ENCODE measurements around the gene FFAR2. TPM values are rescaled to one million over a fixed set of nuclear protein-coding genes. Genes with fewer than 3 reads are reported as not detected.
"Not testable (repeated sequence)": the region's sequence is repeated elsewhere in the genome, so short reads cannot be mapped to it uniquely, and the experiment has no call there.

The FFAR2 gene
- total RNA-seq, 1 experiment from 2014 or later: not detected

- no peak overlapping the region for H3K27ac Mint-ChIP-seq (ENCODE audit: unreplicated experiment)
- ChIA-PET POLR2A (interaction anchor here (0.6 kb wide), 1 partner anchor 153 kb away, joined by 3 read pairs; no protein-coding TSS in a partner anchor), CTCF (no interaction called here)
- Histone ChIP-seq H3K27me3 (replicated peaks; ENCODE audit: control insufficient read depth, insufficient read depth, low read length) (no peaks in the 10 kb centered on the region), H3K36me3 (ENCODE audit: control insufficient read depth, insufficient read depth, low read length) (no peaks in the 10 kb centered on the region), H3K9me3 (no peaks in the 10 kb centered on the region), H3K4me1 (peaks cover 23% of the 10 kb centered on the region), H3K4me3 (ENCODE audit: low read depth, low read length) (no peak overlapping the region)
- H3K4me1 Mint-ChIP-seq (ENCODE audit: low read depth, unreplicated experiment): peaks cover 10% of the 10 kb centered on the region
- TF ChIP-seq CTCF (IDR thresholded peaks at IDR 0.05; ENCODE audit: insufficient read depth in 1 of 2, low read depth in 1 of 2, low read length in 1 of 2, severe bottlenecking in 1 of 2, unreplicated experiment in 1 of 2): no peak
- no peaks in the 10 kb centered on the region for H3K36me3 Mint-ChIP-seq (ENCODE audit: insufficient read depth, unreplicated experiment)
- intact Hi-C loops (cut with micrococcal nuclease; ENCODE audit: unreplicated experiment): no loop called here
- H3K27me3 Mint-ChIP-seq (ENCODE audit: insufficient read depth, unreplicated experiment): no peaks in the 10 kb centered on the region
- H3K4me3 Mint-ChIP-seq (ENCODE audit: unreplicated experiment): no peak overlapping the region
- BruUV-seq (replicated peaks): no TSS peak
- DNase-seq: no peak
- no peaks in the 10 kb centered on the region for H3K9me3 Mint-ChIP-seq (ENCODE audit: unreplicated experiment)
Measured at GRCh38 chr19:35460608-35461007, 12.6 kb downstream of the FFAR2 start.

- ChIA-PET POLR2A (interaction anchor here (0.6 kb wide), 1 partner anchor 153 kb away, joined by 3 read pairs; no protein-coding TSS in a partner anchor), CTCF (no interaction called here)
- TF ChIP-seq CTCF (IDR thresholded peaks at IDR 0.05; ENCODE audit: insufficient read depth in 1 of 2, low read depth in 1 of 2, low read length in 1 of 2, severe bottlenecking in 1 of 2, unreplicated experiment in 1 of 2): no peak
- Mint-ChIP-seq H3K36me3 (ENCODE audit: insufficient read depth, unreplicated experiment) (no peaks in the 10 kb centered on the region), H3K27ac (ENCODE audit: unreplicated experiment) (no peak overlapping the region), H3K4me3 (ENCODE audit: unreplicated experiment) (no peak overlapping the region), H3K27me3 (ENCODE audit: insufficient read depth, unreplicated experiment) (no peaks in the 10 kb centered on the region), H3K4me1 (ENCODE audit: low read depth, unreplicated experiment) (peaks cover 10% of the 10 kb centered on the region), H3K9me3 (ENCODE audit: unreplicated experiment) (no peaks in the 10 kb centered on the region)
- no peaks in the 10 kb centered on the region for H3K9me3 ChIP-seq
- H3K36me3 ChIP-seq (ENCODE audit: control insufficient read depth, insufficient read depth, low read length): no peaks in the 10 kb centered on the region
- DNase-seq: no peak
- H3K27me3 ChIP-seq (replicated peaks; ENCODE audit: control insufficient read depth, insufficient read depth, low read length): no peaks in the 10 kb centered on the region
- BruUV-seq (replicated peaks): no TSS peak
- H3K4me3 ChIP-seq (ENCODE audit: low read depth, low read length): no peak overlapping the region
- peaks cover 23% of the 10 kb centered on the region for H3K4me1 ChIP-seq
- intact Hi-C loops (cut with micrococcal nuclease; ENCODE audit: unreplicated experiment): no loop called here
Measured at GRCh38 chr19:35461060-35461459, 13.0 kb downstream of the FFAR2 start.

- H3K4me1 Mint-ChIP-seq (ENCODE audit: low read depth, unreplicated experiment); POLR2A ChIA-PET; intact Hi-C loops (cut with micrococcal nuclease; ENCODE audit: unreplicated experiment); H3K4me3 ChIP-seq (ENCODE audit: low read depth, low read length); H3K4me3 Mint-ChIP-seq (ENCODE audit: unreplicated experiment); H3K9me3 ChIP-seq; H3K27me3 ChIP-seq (replicated peaks; ENCODE audit: control insufficient read depth, insufficient read depth, low read length); H3K36me3 ChIP-seq (ENCODE audit: control insufficient read depth, insufficient read depth, low read length); H3K27me3 Mint-ChIP-seq (ENCODE audit: insufficient read depth, unreplicated experiment); H3K27ac Mint-ChIP-seq (ENCODE audit: unreplicated experiment); BruUV-seq (replicated peaks); CTCF ChIA-PET; H3K9me3 Mint-ChIP-seq (ENCODE audit: unreplicated experiment); H3K36me3 Mint-ChIP-seq (ENCODE audit: insufficient read depth, unreplicated experiment); DNase-seq: not testable (repeated sequence)
- peaks cover 23% of the 10 kb centered on the region for H3K4me1 ChIP-seq
Measured at GRCh38 chr19:35461788-35462187, 13.7 kb downstream of the FFAR2 start.

GRCh38 chr19:35462476-35462953 lies 14.5 kb downstream of the FFAR2 start:
- no peak for DNase-seq
- Mint-ChIP-seq H3K9me3 (ENCODE audit: unreplicated experiment) (no peaks in the 10 kb centered on the region), H3K27ac (ENCODE audit: unreplicated experiment) (no peak overlapping the region), H3K4me1 (ENCODE audit: low read depth, unreplicated experiment) (peaks cover 10% of the 10 kb centered on the region), H3K36me3 (ENCODE audit: insufficient read depth, unreplicated experiment) (no peaks in the 10 kb centered on the region), H3K4me3 (ENCODE audit: unreplicated experiment) (no peak overlapping the region), H3K27me3 (ENCODE audit: insufficient read depth, unreplicated experiment) (no peaks in the 10 kb centered on the region)
- ChIA-PET POLR2A (no interaction called here), CTCF (no interaction called here)
- no peak for TF ChIP-seq CTCF (IDR thresholded peaks at IDR 0.05; ENCODE audit: insufficient read depth in 1 of 2, low read depth in 1 of 2, low read length in 1 of 2, severe bottlenecking in 1 of 2, unreplicated experiment in 1 of 2)
- Histone ChIP-seq H3K4me3 (ENCODE audit: low read depth, low read length) (no peak overlapping the region), H3K9me3 (no peaks in the 10 kb centered on the region), H3K27me3 (replicated peaks; ENCODE audit: control insufficient read depth, insufficient read depth, low read length) (no peaks in the 10 kb centered on the region), H3K36me3 (ENCODE audit: control insufficient read depth, insufficient read depth, low read length) (no peaks in the 10 kb centered on the region), H3K4me1 (peaks cover 20% of the 10 kb centered on the region)
- intact Hi-C loops (cut with micrococcal nuclease; ENCODE audit: unreplicated experiment): no loop called here
- BruUV-seq (replicated peaks): no TSS peak

GRCh38 chr19:35462956-35463355 lies 14.9 kb downstream of the FFAR2 start:
- peaks cover 22% of the 10 kb centered on the region for H3K4me1 ChIP-seq
- H3K27ac Mint-ChIP-seq (ENCODE audit: unreplicated experiment); intact Hi-C loops (cut with micrococcal nuclease; ENCODE audit: unreplicated experiment); H3K27me3 Mint-ChIP-seq (ENCODE audit: insufficient read depth, unreplicated experiment); BruUV-seq (replicated peaks); H3K9me3 Mint-ChIP-seq (ENCODE audit: unreplicated experiment); CTCF ChIA-PET; H3K4me1 Mint-ChIP-seq (ENCODE audit: low read depth, unreplicated experiment); DNase-seq; H3K27me3 ChIP-seq (replicated peaks; ENCODE audit: control insufficient read depth, insufficient read depth, low read length); POLR2A ChIA-PET; H3K36me3 Mint-ChIP-seq (ENCODE audit: insufficient read depth, unreplicated experiment); H3K4me3 Mint-ChIP-seq (ENCODE audit: unreplicated experiment); H3K9me3 ChIP-seq; H3K36me3 ChIP-seq (ENCODE audit: control insufficient read depth, insufficient read depth, low read length); H3K4me3 ChIP-seq (ENCODE audit: low read depth, low read length): not testable (repeated sequence)

All from Caco-2 (cell line).